ENCODE data around the gene B3GNT9.
"Not testable (repeated sequence)": the region's sequence is repeated elsewhere in the genome, so short reads cannot be mapped to it uniquely, and the experiment has no call there.

B3GNT9 gene

DNA sequence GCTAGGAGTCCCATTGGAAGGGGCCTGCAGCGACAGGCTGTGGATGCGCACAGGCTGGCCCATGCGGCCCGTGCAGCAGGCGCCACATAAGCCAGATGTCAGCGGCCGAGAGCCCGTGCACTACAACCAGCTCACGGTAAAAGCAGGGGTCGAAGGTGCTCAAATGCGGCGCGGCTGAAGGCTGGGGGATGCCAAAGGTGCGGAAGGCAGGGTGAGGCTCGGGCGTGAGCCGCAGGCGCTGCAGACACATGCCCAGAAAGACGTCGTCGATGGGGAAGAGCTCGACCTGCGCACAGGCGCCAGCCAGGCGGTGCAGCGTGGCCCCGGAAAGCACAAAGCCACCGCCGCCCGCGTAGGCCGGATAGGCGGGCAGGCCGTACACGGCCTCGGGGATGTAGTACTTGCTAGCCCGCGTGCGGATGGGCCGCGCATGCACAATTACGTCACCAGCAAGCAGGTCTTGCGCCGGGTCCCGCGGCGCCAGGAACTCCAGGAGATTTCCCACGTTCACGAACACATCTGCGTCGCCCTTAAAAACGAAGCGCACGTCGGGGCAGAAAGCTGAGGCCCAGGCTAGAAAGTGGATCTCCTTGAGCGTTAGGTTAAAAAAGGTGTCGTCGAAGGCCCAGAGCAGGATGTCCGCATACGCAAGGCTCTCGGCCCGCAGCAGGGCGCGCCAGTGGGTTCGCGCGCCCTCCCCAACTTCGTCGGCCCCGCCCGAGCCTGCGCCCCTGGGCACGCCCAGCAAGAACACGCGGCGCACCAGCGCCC lies 1.3 kb downstream of the B3GNT9 start:
- no peak for DNase-seq

DNA sequence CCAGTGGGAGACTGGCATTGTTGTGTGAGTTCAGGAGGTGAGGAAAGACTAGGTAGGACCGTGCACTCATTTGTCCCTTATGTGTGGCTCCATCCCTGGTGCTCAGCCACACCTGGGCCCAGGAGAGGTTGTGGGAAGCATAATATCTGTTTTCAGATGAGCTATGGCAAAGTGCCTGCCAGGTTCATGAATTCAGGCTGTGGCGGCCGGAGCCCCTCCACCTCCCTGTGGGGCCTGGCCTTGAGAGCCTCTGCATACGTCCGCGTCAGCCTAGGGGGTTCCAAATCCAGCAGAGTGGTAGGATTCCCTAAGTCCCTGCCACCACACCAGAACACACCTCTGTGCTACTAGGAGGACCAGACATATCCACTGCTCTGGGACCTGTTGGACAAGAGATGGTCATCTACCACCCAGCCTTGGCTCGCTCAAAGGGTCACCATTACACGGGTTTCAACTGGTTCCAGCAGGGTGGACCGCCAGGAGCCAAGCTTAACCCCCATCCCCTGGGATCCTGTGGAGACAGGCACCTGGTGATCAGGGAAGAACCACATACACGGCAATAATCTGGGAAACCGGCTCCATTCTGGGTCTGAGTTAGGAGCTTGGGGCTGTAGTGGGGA lies 2.0 kb downstream of the B3GNT9 start:
- no peak for DNase-seq

DNA sequence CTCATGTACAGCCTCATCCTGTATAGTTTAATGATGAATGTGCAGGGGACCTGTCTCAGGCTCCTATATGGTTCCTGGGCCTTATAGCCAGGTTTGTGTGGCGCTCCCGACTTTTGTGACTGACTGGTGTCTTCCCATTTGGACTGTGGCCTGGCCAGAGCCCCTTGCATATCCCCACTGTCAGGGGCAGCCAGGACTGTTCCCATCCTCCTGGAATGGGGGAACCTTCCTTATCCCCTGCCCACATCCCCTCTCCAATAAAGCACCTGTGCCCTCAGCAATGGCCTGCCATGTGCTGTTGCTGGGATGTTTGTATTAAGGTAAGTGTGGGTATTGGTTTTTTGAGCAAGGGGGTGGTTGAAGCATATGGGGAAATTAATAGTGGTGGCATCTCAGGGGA lies 2.6 kb downstream of the B3GNT9 start:
- no peak for DNase-seq

- DNase-seq: no peak
Observed at GRCh38 chr16:67147437-67148140, 3.2 kb downstream of the B3GNT9 start.

DNA sequence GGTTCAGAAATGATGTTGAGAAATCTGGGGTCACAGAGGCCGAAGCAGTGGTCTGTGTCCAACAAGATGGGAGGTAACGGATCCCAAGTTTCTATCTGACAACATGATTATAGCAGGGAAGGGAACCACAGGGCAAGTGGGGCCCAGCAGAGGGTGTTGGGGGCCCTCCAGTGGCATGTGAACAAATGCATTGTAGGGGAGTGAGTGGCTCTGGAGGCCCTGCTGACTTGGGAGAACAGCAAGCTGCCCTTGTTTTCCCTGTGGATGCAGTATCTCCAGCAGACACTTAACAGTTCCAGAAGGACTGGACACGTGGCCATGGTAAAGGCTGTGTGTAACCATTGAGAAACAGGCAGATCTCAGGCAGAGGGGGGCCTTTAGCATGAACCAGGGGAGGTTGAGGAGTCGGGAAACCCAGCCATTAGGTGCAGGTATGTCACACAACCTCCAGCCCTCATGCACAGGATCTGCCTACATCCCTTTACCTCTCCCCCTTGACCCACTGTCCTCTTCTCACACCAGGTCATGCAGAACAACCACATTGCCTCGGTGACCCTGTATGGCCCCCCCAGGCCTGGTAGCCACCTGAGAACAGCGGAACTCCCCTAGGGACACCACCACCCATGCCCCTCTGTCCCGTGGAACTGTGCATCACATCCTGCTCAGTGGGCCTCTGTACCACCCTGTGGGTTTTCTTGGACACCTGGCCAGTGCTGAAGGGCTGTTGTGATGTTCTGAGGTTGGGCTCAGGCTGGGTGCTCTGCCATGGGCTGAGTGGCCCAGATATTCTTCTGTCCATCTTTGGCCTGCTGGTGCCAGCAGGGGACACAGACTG lies 4.1 kb downstream of the B3GNT9 start:
- DNase-seq: no peak

GRCh38 chr16:67145746-67146145 lies 5.1 kb downstream of the B3GNT9 start:
- no peak for DNase-seq

DNA sequence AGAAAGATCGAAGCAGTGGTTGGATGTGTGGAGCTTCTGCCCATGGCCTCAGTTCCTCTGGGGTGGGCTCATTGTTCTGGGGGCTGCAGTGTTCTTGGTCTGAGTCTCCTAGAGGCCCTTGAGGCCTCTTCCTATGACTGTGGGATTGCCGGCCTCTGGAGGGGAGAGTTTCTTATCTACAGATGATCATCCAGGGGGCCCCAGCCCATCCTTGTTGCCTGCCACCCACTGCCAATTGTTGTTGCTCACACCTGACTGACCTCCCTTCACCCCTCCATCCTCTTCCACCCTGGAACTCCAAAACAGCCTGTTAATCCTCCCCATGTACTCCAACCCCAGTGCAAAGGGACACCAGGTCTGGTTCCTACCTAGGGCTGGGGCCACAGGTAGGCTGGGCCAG lies 5.9 kb downstream of the B3GNT9 start:
- no peak for DNase-seq

- no peak for DNase-seq
Observed at GRCh38 chr16:67142342-67142741, 8.5 kb downstream of the B3GNT9 start.

DNA sequence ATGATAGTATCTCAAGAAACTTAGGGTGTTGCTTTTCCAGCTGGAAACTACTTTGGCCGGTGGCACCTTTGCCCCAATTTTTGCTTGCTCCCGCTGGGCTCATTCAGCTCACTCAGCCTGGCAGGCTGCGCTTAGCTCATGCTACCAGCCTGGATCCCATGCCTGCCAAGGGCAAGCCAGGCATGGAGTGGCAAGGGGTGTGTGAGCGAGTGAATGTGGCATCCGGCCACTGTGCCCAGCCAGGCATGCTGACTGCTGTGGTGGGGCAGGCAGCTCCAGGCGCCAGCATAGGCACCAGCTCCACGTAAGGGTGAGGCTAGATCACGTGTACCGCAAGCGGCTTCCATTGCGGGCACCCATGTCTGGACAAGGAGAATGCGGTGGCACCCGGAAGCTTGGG lies 9.4 kb downstream of the B3GNT9 start:
- DNase-seq: no peak

DNA sequence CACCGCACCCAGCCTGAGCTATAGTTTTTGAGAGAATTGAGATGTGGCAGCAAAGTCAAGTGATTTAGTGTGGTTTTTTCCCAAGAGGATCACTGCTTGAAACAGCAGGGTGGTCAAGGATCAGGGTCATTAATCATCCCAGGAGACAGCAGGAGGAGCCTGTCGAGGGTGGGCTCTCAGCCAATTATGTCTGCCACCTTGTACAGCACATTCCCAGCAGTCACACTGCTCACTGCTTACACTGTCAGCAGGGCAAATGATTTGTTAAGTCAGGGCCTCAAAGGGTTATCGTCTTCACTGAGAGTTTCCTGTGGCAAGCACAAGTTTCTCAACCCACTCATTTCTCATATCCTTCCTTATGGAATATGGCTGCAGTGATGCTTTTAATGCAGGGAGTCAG lies 13.2 kb downstream of the B3GNT9 start:
- no peak for DNase-seq

DNA sequence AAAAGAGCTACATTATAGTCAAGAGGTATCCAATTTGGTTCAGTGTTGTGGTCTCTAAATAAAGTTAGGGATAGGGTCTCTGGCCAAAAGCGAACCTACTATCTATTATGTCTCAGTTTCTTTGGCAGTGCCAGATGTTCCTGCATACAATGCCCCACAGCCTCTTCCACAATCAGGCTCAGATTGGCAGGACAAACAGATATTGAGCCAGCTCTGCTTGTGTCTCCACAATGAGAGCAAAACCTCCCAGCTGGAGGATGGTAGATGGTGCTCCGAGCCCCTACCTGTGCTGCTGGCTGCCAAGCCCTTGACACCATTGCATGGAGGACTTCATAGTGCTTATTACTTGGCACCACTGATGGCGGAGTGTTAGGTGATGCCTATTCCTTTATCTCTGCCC lies 21.4 kb downstream of the B3GNT9 start:
- no peak for DNase-seq

GRCh38 chr16:67128887-67129286 lies 21.9 kb downstream of the B3GNT9 start:
- DNase-seq: no peak

DNA sequence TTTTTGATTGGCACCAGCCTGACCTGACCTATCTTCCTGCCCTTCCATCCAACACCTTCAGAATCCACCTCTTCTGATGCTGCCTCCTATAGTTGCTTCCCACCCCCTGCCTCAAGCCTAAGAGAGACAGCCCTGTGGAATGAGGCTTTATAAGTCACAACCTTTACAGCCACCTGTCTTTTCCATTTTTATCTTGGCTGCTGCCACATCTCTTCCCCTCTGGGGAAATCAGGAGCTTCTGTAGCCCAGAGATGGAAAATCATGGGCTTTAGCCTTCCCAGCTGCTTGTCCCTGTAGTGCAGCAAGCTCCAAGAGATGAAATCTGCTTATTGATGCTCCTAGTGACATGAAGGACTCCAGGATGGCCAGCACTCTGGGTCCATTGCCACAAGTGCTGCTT lies 22.4 kb downstream of the B3GNT9 start:
- DNase-seq: no peak

GRCh38 chr16:67122799-67123198 lies 28.0 kb downstream of the B3GNT9 start:
- not testable (repeated sequence) for DNase-seq

DNA sequence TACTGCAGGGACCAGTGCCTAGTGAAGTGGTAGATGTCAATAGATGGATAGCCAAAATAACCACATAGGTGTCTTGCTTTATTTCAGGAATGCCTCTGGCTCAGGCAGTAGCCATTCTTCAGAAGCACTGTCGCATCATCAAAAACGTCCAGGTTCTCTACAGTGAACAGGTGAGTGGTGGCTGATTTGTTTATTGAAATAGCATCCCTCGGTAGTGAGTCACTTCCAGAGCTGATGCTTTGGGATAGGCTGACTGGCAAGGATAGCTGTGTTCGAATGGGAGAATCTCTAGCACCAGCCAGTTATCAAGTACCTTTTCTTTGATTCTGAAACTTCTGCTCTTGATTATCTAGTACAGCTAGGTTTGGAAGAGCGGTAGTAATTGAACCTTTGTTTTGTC lies 30.8 kb downstream of the B3GNT9 start:
- no peak for DNase-seq

DNA sequence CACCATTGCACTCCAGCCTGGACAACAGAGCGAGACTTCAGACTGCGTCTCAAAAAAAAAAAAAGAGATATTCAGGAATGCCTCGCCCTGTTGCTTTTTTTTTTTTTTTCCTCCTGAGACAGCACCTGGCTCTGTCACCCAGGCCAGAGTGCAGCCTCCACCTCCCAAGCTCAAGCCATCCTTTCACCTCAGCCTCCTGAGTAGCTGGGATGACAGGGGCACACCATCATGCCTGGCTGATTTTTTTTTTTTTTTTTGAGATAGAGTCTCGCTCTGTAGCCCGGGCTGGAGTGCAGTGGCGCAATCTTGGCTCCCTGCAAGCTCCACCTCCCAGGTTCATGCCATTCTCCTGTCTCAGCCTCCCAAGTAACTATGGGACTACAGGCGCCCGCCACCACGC lies 33.1 kb downstream of the B3GNT9 start:
- no peak for DNase-seq

DNA sequence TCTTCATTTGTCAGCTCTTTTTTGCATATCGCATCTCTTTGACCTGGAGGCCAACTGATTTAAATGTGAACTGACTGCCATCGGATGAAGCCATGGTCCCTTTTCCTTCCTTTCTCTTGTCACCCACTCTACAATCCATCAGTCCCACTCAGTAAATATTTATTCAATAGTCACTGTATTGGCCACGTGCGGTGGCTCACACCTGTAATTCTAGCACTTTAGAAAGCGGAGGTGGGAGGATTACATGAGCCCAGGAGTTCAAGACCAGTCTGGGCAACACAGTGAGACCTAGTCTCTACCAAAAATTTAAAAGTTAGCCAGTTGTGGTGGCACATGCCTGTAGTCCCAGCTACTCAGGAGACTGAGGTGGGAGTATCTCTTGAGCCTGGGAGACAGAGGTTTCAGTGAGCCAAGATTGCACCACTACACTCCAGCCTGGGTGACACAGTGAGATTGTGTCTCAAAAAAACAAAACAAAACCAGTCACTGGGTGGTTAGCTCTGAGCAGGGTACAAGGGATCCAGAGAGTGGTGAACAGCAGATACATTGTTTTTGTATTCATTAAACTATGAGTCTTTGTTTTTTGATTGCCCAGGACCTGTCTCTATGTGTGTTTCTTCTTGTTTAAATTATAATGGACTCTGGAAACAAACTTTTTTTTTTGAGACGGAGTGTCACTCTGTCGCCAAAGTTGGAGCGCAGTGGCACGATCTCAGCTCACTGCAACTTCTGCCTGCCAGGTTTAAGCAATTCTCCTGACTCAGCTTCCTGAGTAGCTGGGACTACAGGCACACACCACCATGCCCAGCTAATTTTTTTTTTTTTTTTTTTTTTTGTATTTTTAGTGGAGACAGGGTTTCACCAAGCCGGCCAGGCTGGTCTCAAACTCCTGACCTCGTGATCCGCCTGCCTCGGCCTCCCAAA lies 34.1 kb downstream of the B3GNT9 start:
- no peak for DNase-seq

DNA sequence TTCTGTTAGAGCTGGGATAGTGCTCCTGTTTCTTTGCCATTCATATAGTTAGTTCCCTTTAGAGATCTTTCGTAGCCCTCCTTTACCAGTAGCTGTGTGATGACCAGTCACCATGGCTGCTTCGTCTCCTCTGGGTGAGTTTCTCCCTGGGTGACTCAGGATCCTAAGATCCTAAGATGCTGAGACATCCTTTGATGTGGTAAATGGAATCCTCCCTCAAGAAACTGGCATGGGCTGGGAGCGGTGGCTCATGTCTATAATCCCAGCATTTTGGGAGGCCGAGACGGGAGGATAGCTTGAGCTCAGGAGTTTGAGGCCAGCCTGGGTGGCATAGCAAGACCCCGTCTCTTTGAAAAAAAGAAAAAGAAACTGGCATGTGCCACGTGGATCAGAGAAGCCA lies 35.2 kb downstream of the B3GNT9 start:
- no peak for DNase-seq

GRCh38 chr16:67114793-67115192 lies 36.0 kb downstream of the B3GNT9 start:
- no peak for DNase-seq

- DNase-seq: no peak
Observed at GRCh38 chr16:67112591-67113399, 38.0 kb downstream of the B3GNT9 start.

DNA sequence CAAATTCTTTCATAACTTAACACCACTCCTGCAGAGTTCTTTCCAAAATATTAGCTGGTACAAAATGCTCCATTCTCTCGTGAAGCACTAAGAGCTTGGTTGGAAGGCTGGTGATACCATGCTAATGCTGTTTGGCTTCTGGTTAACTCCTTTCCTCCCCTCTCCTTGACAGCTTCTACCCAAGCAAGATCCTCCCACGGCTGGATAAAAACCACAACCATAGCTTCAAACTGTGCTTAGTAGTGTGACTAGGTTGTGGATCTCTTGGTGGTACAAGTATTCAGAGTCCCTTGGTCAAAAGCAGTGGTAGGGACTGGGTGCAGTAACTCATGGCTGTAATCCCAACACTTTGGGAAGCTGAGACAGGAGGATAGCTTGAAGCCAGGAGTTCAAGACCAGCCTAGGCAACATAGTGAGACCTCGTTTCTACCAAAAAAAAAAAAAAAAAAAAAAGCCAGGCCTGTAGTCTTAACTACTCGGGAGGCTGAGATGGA lies 38.8 kb downstream of the B3GNT9 start:
- no peak for DNase-seq

Measured in cortex of kidney (tissue), 1 donor.